Uterus (tissue), 2 donors: ENCODE measurements around the gene PDIA6.

Experiments
- POLR2A ChIP-seq, 2 donors: fragments of 450-650 bp; IDR thresholded peaks; one replicate each; pipeline ENCODE4 v1.6.1; 2016; ENCODE audit warnings: antibody characterized with exemption in 2 of 2, mild to moderate bottlenecking in 1 of 2, moderate library complexity in 1 of 2
- TF ChIP-seq, protein P1 (sequence below), 4 experiments: fragments of 200-600 bp in 2 of 4; fragments of 450-650 bp in 2 of 4; sonication (generic) in 2 of 4; IDR thresholded peaks; one replicate each; pipeline ENCODE4 v1.5.1; 2016 to 2019; ENCODE audit warnings: antibody characterized with exemption in 4 of 4, mild to moderate bottlenecking in 2 of 4, moderate library complexity in 1 of 4

DNA sequence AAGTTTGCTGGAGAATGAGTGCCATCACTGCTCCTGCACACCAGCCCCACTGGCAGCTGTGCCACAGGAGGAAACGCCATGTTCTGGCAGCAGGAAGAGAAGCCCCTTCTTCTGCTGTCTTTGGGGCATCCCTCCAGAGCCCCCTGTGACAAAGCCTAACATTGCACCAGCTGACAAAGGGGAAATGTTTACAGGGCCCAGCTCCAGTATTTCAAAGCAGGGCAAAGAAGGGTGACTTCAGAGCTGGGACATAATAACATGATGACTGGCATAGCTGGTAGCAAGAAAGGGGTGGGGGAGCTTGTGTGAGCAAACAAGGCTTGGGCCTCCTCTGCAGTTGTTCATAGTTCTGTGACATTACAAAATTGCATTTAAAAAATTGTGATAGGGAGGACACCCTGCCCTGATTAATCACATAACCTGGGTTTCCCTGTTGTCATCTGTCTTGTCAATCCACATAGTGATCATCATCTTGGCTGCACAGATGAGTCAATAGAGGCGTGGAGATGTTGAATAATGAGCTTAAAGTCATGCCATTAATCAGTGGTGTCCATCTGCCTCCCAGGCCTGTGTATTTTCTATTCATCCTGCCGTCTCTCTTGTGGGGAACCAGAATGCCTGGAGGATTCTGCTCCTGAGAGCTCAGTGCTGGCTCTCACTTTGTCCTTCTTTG is 29.1 kb upstream of the PDIA6 start:
- TF ChIP-seq, protein P1, sequence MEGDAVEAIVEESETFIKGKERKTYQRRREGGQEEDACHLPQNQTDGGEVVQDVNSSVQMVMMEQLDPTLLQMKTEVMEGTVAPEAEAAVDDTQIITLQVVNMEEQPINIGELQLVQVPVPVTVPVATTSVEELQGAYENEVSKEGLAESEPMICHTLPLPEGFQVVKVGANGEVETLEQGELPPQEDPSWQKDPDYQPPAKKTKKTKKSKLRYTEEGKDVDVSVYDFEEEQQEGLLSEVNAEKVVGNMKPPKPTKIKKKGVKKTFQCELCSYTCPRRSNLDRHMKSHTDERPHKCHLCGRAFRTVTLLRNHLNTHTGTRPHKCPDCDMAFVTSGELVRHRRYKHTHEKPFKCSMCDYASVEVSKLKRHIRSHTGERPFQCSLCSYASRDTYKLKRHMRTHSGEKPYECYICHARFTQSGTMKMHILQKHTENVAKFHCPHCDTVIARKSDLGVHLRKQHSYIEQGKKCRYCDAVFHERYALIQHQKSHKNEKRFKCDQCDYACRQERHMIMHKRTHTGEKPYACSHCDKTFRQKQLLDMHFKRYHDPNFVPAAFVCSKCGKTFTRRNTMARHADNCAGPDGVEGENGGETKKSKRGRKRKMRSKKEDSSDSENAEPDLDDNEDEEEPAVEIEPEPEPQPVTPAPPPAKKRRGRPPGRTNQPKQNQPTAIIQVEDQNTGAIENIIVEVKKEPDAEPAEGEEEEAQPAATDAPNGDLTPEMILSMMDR (IDR thresholded peaks at IDR 0.05) = no peak
- no peak for TF ChIP-seq POLR2A (IDR thresholded peaks at IDR 0.05)
